ENCODE results near the gene SLC15A1. TPM values are rescaled to one million over a fixed set of nuclear protein-coding genes. Genes with fewer than 3 reads are reported as not detected.
"Not testable (repeated sequence)": the region's sequence is repeated elsewhere in the genome, so short reads cannot be mapped to it uniquely, and the experiment has no call there.

The SLC15A1 gene
- total RNA-seq, 1 experiment from 2014 or later = not detected

GRCh38 chr13:98755116-98755515, 2.6 kb upstream of the SLC15A1 start:
- DNase-seq (ENCODE audit: extremely low read depth, low read depth) = no peak

- DNase-seq (ENCODE audit: extremely low read depth, low read depth) = not testable (repeated sequence)
Measured at GRCh38 chr13:98754468-98754867, 2.0 kb upstream of the SLC15A1 start.

GRCh38 chr13:98751861-98752466, 508 bp downstream of the SLC15A1 start:
- DNase-seq (ENCODE audit: extremely low read depth, low read depth) = no peak

GRCh38 chr13:98751367-98751782, 1.1 kb downstream of the SLC15A1 start:
- no peak for DNase-seq (ENCODE audit: extremely low read depth, low read depth)

- DNase-seq (ENCODE audit: extremely low read depth, low read depth) = no peak
Measured at GRCh38 chr13:98749501-98749900, 3.0 kb downstream of the SLC15A1 start.

- no peak for DNase-seq (ENCODE audit: extremely low read depth, low read depth)
Measured at GRCh38 chr13:98746968-98747367, 5.5 kb downstream of the SLC15A1 start.

GRCh38 chr13:98743377-98743776, 9.1 kb downstream of the SLC15A1 start:
- DNase-seq (ENCODE audit: extremely low read depth, low read depth) = no peak

GRCh38 chr13:98742961-98743360, 9.5 kb downstream of the SLC15A1 start:
- no peak for DNase-seq (ENCODE audit: extremely low read depth, low read depth)

- DNase-seq (ENCODE audit: extremely low read depth, low read depth) = no peak
Measured at GRCh38 chr13:98741741-98742435, 10.6 kb downstream of the SLC15A1 start.

GRCh38 chr13:98740131-98740530, 12.3 kb downstream of the SLC15A1 start:
- DNase-seq (ENCODE audit: extremely low read depth, low read depth) = no peak

GRCh38 chr13:98738993-98739392, 13.5 kb downstream of the SLC15A1 start:
- no peak for DNase-seq (ENCODE audit: extremely low read depth, low read depth)

GRCh38 chr13:98738213-98738612, 14.3 kb downstream of the SLC15A1 start:
- DNase-seq (ENCODE audit: extremely low read depth, low read depth) = no peak

- DNase-seq (ENCODE audit: extremely low read depth, low read depth) = no peak
Measured at GRCh38 chr13:98731925-98732324, 20.5 kb downstream of the SLC15A1 start.

- no peak for DNase-seq (ENCODE audit: extremely low read depth, low read depth)
Measured at GRCh38 chr13:98731038-98731437, 21.4 kb downstream of the SLC15A1 start.

- no peak for DNase-seq (ENCODE audit: extremely low read depth, low read depth)
Measured at GRCh38 chr13:98730441-98730840, 22.0 kb downstream of the SLC15A1 start.

GRCh38 chr13:98729658-98730057, 22.8 kb downstream of the SLC15A1 start:
- no peak for DNase-seq (ENCODE audit: extremely low read depth, low read depth)

GRCh38 chr13:98722958-98723357, 29.5 kb downstream of the SLC15A1 start:
- no peak for DNase-seq (ENCODE audit: extremely low read depth, low read depth)

- no peak for DNase-seq (ENCODE audit: extremely low read depth, low read depth)
Measured at GRCh38 chr13:98721825-98722510, 30.5 kb downstream of the SLC15A1 start.

- DNase-seq (ENCODE audit: extremely low read depth, low read depth) = no peak
Measured at GRCh38 chr13:98719527-98720250, 32.8 kb downstream of the SLC15A1 start.

GRCh38 chr13:98717891-98718290, 34.6 kb downstream of the SLC15A1 start:
- no peak for DNase-seq (ENCODE audit: extremely low read depth, low read depth)

- DNase-seq (ENCODE audit: extremely low read depth, low read depth) = no peak
Measured at GRCh38 chr13:98717256-98717655, 35.2 kb downstream of the SLC15A1 start.

Data from NCI-H460 (cell line).